ENCODE data around the gene AVL9.
"Not testable (repeated sequence)": the region's sequence is repeated elsewhere in the genome, so short reads cannot be mapped to it uniquely, and the experiment has no call there.

Gene AVL9

GRCh38 chr7:32588657-32589056 is 93.4 kb downstream of the AVL9 start:
- DNase-seq (ENCODE audit: low read depth), result peak; percentile 28

GRCh38 chr7:32591938-32592337 is 96.6 kb downstream of the AVL9 start:
- no peak for DNase-seq (ENCODE audit: low read depth)

- no peak for DNase-seq (ENCODE audit: low read depth)
These were observed 97.4 kb downstream of the AVL9 start for GRCh38 chr7:32592701-32593100.

GRCh38 chr7:32594965-32595490 is 99.7 kb downstream of the AVL9 start:
- no peak for DNase-seq (ENCODE audit: low read depth)

- not testable (repeated sequence) for DNase-seq (ENCODE audit: low read depth)
These were observed 105.9 kb downstream of the AVL9 start for GRCh38 chr7:32601196-32601595.

- DNase-seq (ENCODE audit: low read depth), result no peak
These were observed 107.2 kb downstream of the AVL9 start for GRCh38 chr7:32602470-32602869.

GRCh38 chr7:32603492-32603891 is 108.2 kb downstream of the AVL9 start:
- DNase-seq (ENCODE audit: low read depth), result not testable (repeated sequence)

- DNase-seq (ENCODE audit: low read depth), result not testable (repeated sequence)
These were observed 108.8 kb downstream of the AVL9 start for GRCh38 chr7:32604047-32604446.

- no peak for DNase-seq (ENCODE audit: low read depth)
These were observed 109.7 kb downstream of the AVL9 start for GRCh38 chr7:32605032-32605431.

GRCh38 chr7:32609463-32609862 is 114.2 kb downstream of the AVL9 start:
- DNase-seq (ENCODE audit: low read depth), result no peak

GRCh38 chr7:32611201-32612099 is 116.2 kb downstream of the AVL9 start:
- DNase-seq (ENCODE audit: low read depth), result peak; percentile 46

GRCh38 chr7:32616625-32617024 is 121.3 kb downstream of the AVL9 start:
- DNase-seq (ENCODE audit: low read depth), result peak; percentile 83

- DNase-seq (ENCODE audit: low read depth), result no peak
These were observed 123.2 kb downstream of the AVL9 start for GRCh38 chr7:32618470-32618869.

GRCh38 chr7:32618987-32619386 is 123.7 kb downstream of the AVL9 start:
- DNase-seq (ENCODE audit: low read depth), result no peak

GRCh38 chr7:32619416-32619815 is 124.1 kb downstream of the AVL9 start:
- not testable (repeated sequence) for DNase-seq (ENCODE audit: low read depth)

- no peak for DNase-seq (ENCODE audit: low read depth)
These were observed 135.7 kb downstream of the AVL9 start for GRCh38 chr7:32631021-32631420.

- not testable (repeated sequence) for DNase-seq (ENCODE audit: low read depth)
These were observed 136.6 kb downstream of the AVL9 start for GRCh38 chr7:32631590-32632497.

GRCh38 chr7:32633446-32633845 is 138.2 kb downstream of the AVL9 start:
- DNase-seq (ENCODE audit: low read depth), result not testable (repeated sequence)

GRCh38 chr7:32634798-32635393 is 139.6 kb downstream of the AVL9 start:
- DNase-seq (ENCODE audit: low read depth), result not testable (repeated sequence)

GRCh38 chr7:32636725-32637462 is 141.6 kb downstream of the AVL9 start:
- not testable (repeated sequence) for DNase-seq (ENCODE audit: low read depth)

GRCh38 chr7:32637611-32638010 is 142.3 kb downstream of the AVL9 start:
- DNase-seq (ENCODE audit: low read depth), result not testable (repeated sequence)

Measured in fibroblast of the conjunctiva (primary cell).